Activated CD8-positive, alpha-beta memory T cell treated with anti-CD3 and anti-CD28 coated beads, Interleukin-2, amount 50 U/mL, for 1 hour (primary cell): ENCODE results near the gene PEX13.
A peak's percentile ranks its signal among the peaks of the same experiment; 100 is the strongest.
"Not testable (repeated sequence)": the region's sequence is repeated elsewhere in the genome, so short reads cannot be mapped to it uniquely, and the experiment has no call there.

ENCODE experiments used
- DNase-seq: peaks from one replicate; pipeline ENCODE4 v3.0.0-alpha.2; 2020; ENCODE audit errors: extremely low read depth

The PEX13 gene

DNA sequence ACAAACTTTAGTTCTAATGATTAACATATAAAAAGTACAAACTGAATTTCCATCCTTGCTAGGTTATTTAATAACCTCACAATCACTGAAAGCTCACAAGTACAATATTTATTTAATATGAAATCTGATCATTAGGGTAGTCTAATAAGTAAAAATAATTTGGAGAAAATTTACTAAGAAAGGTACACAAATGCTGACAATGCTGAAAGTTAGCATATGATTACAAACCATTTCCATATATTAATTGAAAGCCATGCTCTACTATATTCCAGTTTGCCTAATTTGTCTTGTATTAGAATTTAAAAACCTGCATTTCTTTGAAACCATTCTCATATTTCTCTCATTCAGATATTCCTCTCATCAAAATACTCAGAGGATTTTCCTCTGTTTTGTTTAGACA is 8.2 kb upstream of the PEX13 start:
- no peak for DNase-seq

GRCh38 chr2:61011678-61012077 is 5.8 kb upstream of the PEX13 start:
- DNase-seq = no peak

GRCh38 chr2:61012303-61012702 is 5.2 kb upstream of the PEX13 start:
- not testable (repeated sequence) for DNase-seq

DNA sequence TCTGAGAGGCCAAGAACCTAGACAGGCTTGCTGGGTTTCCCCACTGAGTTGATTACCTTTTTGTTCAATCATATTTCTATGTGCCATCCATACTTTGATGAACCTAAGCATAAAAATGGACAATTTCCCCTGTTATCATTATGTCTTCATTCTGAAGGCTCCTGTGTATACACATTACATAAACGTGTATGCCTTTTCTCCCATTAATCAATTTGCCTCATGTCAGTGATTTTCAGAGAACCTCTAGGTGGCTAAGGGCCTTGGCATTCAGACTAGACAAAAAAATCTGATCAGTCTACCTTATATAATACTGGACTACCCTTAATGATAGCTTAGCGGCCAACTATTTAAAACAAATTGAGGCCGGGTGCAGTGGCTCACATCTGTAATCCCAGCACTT is 4.1 kb upstream of the PEX13 start:
- DNase-seq = no peak

- no peak for DNase-seq
These were observed 2.8 kb upstream of the PEX13 start for GRCh38 chr2:61014763-61015162.

- DNase-seq = no peak
These were observed 1.5 kb upstream of the PEX13 start for GRCh38 chr2:61015976-61016375.

DNA sequence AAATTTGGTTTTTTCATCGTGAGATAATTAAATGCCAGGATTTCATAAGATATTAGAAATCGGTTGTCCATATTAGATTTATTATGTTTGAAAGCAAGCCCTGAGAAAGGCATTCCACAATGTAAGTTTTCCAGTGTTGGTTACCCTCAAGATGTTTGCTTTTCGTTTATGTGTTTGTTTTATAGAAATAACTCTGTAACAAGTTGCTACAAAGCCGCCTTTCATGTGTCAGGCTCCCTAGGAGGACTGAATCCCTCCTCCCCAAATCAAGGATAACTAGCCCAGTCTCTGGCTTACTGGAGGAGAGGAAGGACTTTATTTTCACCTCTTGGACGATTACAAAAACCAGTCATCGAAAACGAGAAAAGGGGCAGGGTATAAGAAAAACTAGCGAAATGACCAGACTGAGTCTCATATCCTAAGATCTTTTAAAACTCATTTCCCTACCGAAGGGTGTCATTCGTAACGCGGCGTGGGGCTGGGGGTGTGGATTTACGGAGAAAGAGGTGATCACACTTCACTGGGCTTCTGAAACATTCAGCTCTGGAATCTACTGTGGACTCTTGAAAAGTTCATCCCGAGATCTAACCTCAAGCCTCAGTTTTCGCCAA is 1.0 kb upstream of the PEX13 start:
- no peak for DNase-seq

DNA sequence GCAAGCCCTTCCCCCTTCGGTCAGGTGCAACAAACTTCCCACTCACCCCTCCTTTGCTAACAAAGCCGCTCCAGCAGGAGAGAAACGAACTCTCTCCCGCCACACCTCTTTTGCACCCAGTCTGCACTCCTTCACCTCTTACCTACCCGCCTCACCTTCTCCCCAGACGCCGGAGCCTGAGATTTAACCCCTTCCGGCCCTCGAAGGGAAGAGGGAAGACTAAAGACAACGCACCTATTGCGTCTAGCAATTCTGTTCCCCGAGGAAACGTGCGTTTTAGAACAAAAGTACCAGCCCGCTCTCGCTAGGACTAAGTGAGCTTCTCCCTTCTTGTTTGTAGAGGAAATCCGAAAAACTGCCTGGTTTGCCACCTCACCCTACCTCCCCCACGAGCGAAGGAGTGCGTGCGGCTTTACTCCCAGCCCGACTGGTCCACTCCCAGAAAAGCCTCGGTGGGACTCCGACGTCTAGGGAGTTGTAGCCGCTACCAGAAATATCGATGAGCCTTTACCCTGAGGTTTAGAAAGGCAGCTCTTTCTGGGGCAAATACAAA is 441 bp upstream of the PEX13 start:
- DNase-seq = peak; percentile 19

- DNase-seq = no peak
These were observed 817 bp downstream of the PEX13 start for GRCh38 chr2:61018318-61018755.

DNA sequence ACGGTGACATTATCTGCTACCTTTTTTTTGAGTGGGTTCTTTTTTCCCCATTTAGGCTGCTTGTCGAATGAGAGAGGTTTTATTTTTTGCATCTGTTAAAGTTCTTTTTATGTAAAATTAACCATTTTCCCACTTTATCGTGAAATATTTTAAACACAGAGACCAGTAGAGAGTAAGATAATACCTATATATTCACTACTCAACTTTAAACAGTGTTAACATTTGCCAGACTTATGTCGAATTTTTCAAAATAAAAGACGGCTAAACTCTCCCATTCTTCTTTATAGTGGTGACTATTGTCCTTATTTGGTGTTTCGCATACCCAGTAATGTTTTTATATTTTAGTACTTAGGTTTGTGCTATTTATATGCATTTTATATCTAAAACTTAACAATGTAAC is 1.3 kb downstream of the PEX13 start:
- DNase-seq = no peak

DNA sequence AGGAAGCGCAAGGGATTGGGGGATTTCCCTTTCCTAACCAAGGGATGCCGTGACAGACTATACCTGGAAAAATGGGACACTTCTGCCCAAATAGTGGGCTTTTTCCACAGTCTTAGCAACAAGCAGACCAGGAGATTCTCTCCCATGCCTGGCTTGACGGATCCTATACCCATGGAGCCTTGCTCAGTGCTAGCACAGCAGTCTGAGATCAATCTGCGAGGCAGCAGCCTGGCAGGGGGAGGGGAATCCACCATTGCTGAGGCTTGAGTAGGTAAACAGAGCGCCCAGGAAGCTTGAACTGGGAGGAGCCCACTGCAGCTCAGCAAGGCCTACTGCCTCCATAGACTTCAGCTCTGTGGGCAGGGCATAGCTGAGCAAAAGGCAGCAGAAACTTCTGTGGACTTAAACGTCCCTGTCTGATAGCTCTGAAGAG is 3.7 kb downstream of the PEX13 start:
- no peak for DNase-seq

- DNase-seq = no peak
These were observed 6.2 kb downstream of the PEX13 start for GRCh38 chr2:61023670-61024069.

DNA sequence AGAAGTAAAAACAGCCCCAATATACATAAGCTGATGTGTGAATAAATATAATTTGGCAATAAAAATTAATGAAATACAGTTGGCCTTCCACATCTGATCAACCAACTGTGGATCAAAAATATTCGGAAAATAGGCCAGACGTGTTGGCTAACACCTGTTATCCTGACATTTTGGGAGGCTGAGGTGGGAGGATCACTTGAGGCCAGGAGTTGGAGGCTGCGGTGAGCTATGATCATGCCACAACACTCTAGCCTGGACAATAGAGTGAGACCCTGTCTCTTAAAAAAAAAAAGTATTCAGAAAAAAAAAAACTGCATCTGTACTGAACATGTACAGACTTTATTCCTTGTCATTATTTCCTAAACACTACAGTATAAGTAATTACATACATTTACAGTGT is 12.0 kb downstream of the PEX13 start:
- no peak for DNase-seq

DNA sequence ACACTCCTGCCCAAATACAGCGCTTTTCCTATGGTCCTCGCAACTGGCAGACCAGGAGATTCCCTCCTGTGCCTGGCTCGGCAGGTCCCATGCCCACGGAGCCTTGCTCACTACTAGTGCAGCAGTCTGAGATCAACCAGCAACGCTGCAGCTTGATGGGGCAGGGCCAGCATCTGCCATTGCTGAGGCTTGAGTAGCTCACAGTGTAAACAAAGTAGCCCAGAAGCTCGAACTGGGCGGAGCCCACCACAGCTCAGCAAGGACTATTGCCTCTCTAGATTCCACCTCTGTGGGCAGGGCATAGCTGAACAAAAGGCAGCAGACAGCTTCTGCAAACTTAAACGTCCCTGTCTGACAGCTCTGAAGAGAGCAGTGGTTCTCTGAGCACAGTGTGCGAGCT is 17.1 kb downstream of the PEX13 start:
- not testable (repeated sequence) for DNase-seq

GRCh38 chr2:61036643-61037042 is 19.1 kb downstream of the PEX13 start:
- not testable (repeated sequence) for DNase-seq

DNA sequence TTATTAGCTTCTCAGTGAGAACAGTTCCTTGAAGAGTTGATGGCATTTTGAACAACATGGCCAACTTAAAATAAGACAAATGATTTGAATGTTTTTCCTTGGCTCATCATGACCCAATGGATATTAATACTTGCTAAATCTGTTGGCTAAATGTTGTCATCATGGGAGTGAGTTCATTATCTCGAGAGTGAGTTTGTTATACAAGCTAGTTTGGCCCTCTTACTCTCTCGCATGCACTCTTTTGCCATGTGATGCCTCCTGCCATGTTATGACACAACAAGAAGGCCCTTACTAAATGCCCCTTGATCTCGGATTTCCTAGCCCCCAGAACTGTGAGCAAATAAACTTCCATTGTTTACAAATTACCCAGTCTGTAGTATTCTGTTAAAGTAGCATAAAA is 25.3 kb downstream of the PEX13 start:
- no peak for DNase-seq

DNA sequence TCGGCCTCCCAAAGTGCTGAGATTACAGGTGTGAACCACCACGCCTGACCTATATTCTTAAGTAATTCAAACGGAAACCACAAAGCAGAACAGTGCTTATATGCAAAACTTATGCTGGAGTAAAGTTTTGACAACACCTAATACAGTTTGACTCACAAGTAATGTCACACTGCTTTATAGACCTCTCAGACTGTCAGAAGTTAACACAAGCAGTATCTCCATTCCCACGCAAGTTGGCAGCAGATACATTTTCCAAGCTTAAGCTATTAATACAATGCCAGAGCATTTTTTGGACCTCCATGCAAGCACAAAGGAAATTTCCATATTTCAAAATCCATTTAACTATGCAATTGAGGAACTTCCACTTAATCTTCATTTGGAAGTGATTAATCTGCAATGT is 27.1 kb downstream of the PEX13 start:
- DNase-seq = no peak

- no peak for DNase-seq
These were observed 27.7 kb downstream of the PEX13 start for GRCh38 chr2:61045226-61045625.

- no peak for DNase-seq
These were observed 28.5 kb downstream of the PEX13 start for GRCh38 chr2:61045999-61046398.

GRCh38 chr2:61055557-61055956 is 38.0 kb downstream of the PEX13 start:
- DNase-seq = no peak

- DNase-seq = no peak
These were observed 40.0 kb downstream of the PEX13 start for GRCh38 chr2:61057562-61057961.

DNA sequence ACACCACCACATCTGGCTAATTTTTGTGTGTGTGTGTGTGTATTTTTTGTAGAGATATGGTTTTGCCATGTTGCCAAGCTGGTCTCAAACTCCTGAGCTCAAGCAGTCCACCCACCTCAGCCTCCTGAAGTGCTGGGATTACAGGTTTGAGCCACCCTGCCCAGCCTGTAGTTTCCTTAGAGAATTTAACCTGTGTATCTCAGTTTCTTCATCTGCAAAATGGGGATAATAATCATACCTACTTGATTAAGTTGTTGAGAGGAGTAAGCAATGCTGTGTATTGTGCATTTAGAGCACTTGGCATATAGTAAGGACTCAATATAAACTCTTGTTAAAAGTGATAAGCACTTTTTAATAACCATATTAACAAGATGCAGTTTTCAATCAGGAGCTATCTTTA is 41.9 kb downstream of the PEX13 start:
- DNase-seq = no peak

GRCh38 chr2:61065714-61066709 is 48.5 kb downstream of the PEX13 start, which contains the start of gene SANBR:
Gene SANBR (plus strand): TSS chr2:61065871. CDS start chr2:61070351, 4,480 bp downstream.
- DNase-seq = peak; percentile 42
